ENCODE results near the gene CCDC57.
A peak's percentile ranks its signal among the peaks of the same experiment; 100 is the strongest.
"Not testable (repeated sequence)": the region's sequence is repeated elsewhere in the genome, so short reads cannot be mapped to it uniquely, and the experiment has no call there.

CCDC57 gene

GRCh38 chr17:82212331-82213250, at the start of gene CCDC57:
Gene CCDC57, minus strand, starts transcription at chr17:82212842. Its CDS starts 10,898 bp downstream, at chr17:82201944.
- H3K27ac ChIP-seq, result peak within 1 kb of the TSS; percentile 99
- TF ChIP-seq CTCF (conservative IDR thresholded peaks at IDR 0.05; ENCODE audit: low read depth), result no peak
- ChIA-PET POLR2A (ENCODE audit: low non-redundant PET) (interaction anchor here (0.7 kb wide), 1 partner anchor 111 kb away, joined by 3 read pairs; no protein-coding TSS in a partner anchor), CTCF (interaction anchor here (0.6 to 1.0 kb wide), 3 partner anchors 14 to 30 kb away, joined by 3 read pairs; no protein-coding TSS in a partner anchor)
- peak; percentile 76 for DNase-seq (ENCODE audit: low spot score)

GRCh38 chr17:82262344-82262743, 49.7 kb upstream of the CCDC57 start:
- TF ChIP-seq CTCF (conservative IDR thresholded peaks at IDR 0.05; ENCODE audit: low read depth), result no peak
- ChIA-PET CTCF (no interaction called here), POLR2A (ENCODE audit: low non-redundant PET) (no interaction called here)
- DNase-seq (ENCODE audit: low spot score), result no peak
- H3K27ac ChIP-seq, result peak overlapping the region; percentile 48

GRCh38 chr17:82259972-82260961, 47.6 kb upstream of the CCDC57 start:
- H3K27ac ChIP-seq, result peak overlapping the region; percentile 48
- POLR2A ChIA-PET (ENCODE audit: low non-redundant PET); DNase-seq (ENCODE audit: low spot score); CTCF ChIA-PET: not testable (repeated sequence)

- CTCF ChIA-PET, result no interaction called here
- no peak for TF ChIP-seq CTCF (conservative IDR thresholded peaks at IDR 0.05; ENCODE audit: low read depth)
- POLR2A ChIA-PET (ENCODE audit: low non-redundant PET), result no interaction called here
- no peak overlapping the region for H3K27ac ChIP-seq
- no peak for DNase-seq (ENCODE audit: low spot score)
Observed at GRCh38 chr17:82258555-82258954, 45.9 kb upstream of the CCDC57 start.

GRCh38 chr17:82257473-82257872, 44.8 kb upstream of the CCDC57 start:
- TF ChIP-seq CTCF (conservative IDR thresholded peaks at IDR 0.05; ENCODE audit: low read depth), result no peak
- CTCF ChIA-PET, result no interaction called here
- no peak for DNase-seq (ENCODE audit: low spot score)
- POLR2A ChIA-PET (ENCODE audit: low non-redundant PET), result no interaction called here
- peak overlapping the region; percentile 64 for H3K27ac ChIP-seq

- TF ChIP-seq CTCF (conservative IDR thresholded peaks at IDR 0.05; ENCODE audit: low read depth), result no peak
- no peak for DNase-seq (ENCODE audit: low spot score)
- peak overlapping the region; percentile 61 for H3K27ac ChIP-seq
- POLR2A ChIA-PET (ENCODE audit: low non-redundant PET), result no interaction called here
- CTCF ChIA-PET, result interaction anchor here (0.8 kb wide), 1 partner anchor 10 kb away, joined by 3 read pairs; no protein-coding TSS in a partner anchor
Observed at GRCh38 chr17:82256242-82256885, 43.7 kb upstream of the CCDC57 start.
